Cardiac ventricle fibroblast (primary cell): ENCODE results near the gene ZBTB45. TPM values are rescaled to one million over a fixed set of nuclear protein-coding genes. Genes with fewer than 3 reads are reported as not detected.

Source experiments
- total RNA-seq: library from RNA; depleted of rRNA; stranded (reverse); fragments of >200 nt; gene quantifications from 2 replicates; pipeline ENCODE4 v1.2.3, GENCODE V29; 2015

Gene ZBTB45
- total RNA-seq, result 5.9 and 9.4 TPM in 2 replicates

GRCh38 chr19:58519355-58520256 lies at the start of gene ZBTB45:
TSS of gene ZBTB45 (minus strand) at chr19:58519810. CDS start at chr19:58517673, 2,137 bp downstream.

GRCh38 chr19:58558066-58558622 lies 38.5 kb upstream of the ZBTB45 start, which contains the start of gene UBE2M:
TSS of gene UBE2M (minus strand) at chr19:58558611. CDS start at chr19:58558381, 230 bp downstream.

GRCh38 chr19:58554494-58555368 lies 35.1 kb upstream of the ZBTB45 start, which contains the start of gene CHMP2A:
TSS of gene CHMP2A (minus strand) at chr19:58555105. CDS start at chr19:58554212, 893 bp downstream.

GRCh38 chr19:58543826-58544590 lies 24.4 kb upstream of the ZBTB45 start, which contains the start of gene TRIM28:
TSS of gene TRIM28 (plus strand) at chr19:58544064. CDS start at chr19:58544758, 694 bp downstream.

GRCh38 chr19:58511353-58512208 lies 8.0 kb downstream of the ZBTB45 start, which contains the start of gene SLC27A5:
TSS of gene SLC27A5 (minus strand) at chr19:58511992. CDS start at chr19:58511955, 37 bp downstream.

GRCh38 chr19:58475714-58476497 lies 43.7 kb downstream of the ZBTB45 start, which contains the start of gene ZNF446:
TSS of gene ZNF446 (plus strand) at chr19:58476352. CDS start at chr19:58477219, 867 bp downstream.

GRCh38 chr19:58466760-58467589 lies 52.6 kb downstream of the ZBTB45 start, which contains the start of gene ZNF324:
TSS of gene ZNF324 (plus strand) at chr19:58467080. CDS start at chr19:58469186, 2,106 bp downstream.

Other genes starting within 250 kb of the ZBTB45 start
- gene ZNF8, start 240.9 kb downstream of the ZBTB45 start, total RNA-seq, result 6.2 and 6.9 TPM in 2 replicates
- gene ERVK3-1, start 214.4 kb downstream of the ZBTB45 start, total RNA-seq, result 21.8 and 35.2 TPM in 2 replicates
- gene ZSCAN22, start 192.8 kb downstream of the ZBTB45 start, total RNA-seq, result 2.4 and 2.8 TPM in 2 replicates
- gene A1BG, start 166.3 kb downstream of the ZBTB45 start, total RNA-seq, result 24.8 and 61.8 TPM in 2 replicates
- 0.12 and 0.29 TPM in 2 replicates for gene ZNF497, start 157.1 kb downstream of the ZBTB45 start, total RNA-seq
- gene ZNF837, start 138.8 kb downstream of the ZBTB45 start, total RNA-seq, result 3.8 and 4.8 TPM in 2 replicates
- 1,797 and 1,853 TPM in 2 replicates for gene RPS5, start 132.5 kb downstream of the ZBTB45 start, total RNA-seq
- gene RNF225, start 124.2 kb downstream of the ZBTB45 start, total RNA-seq, result not detected in 2 replicates
- 12.7 and 16.5 TPM in 2 replicates for gene ZNF584, start 111.2 kb downstream of the ZBTB45 start, total RNA-seq
- 6.4 and 7.1 TPM in 2 replicates for gene ZNF132, start 79.7 kb downstream of the ZBTB45 start, total RNA-seq
- gene ZNF324B, start 68.2 kb downstream of the ZBTB45 start, total RNA-seq, result 7.5 and 7.6 TPM in 2 replicates
- gene ZNF324, start 52.7 kb downstream of the ZBTB45 start, total RNA-seq, result 10.7 and 12.1 TPM in 2 replicates
- 12.8 and 16.3 TPM in 2 replicates for gene ZNF446, start 43.5 kb downstream of the ZBTB45 start, total RNA-seq
- gene SLC27A5, start 7.8 kb downstream of the ZBTB45 start, total RNA-seq, result 4.8 and 5.5 TPM in 2 replicates
- gene TRIM28, start 24.3 kb upstream of the ZBTB45 start, total RNA-seq, result 204 and 211 TPM in 2 replicates
- 133 and 136 TPM in 2 replicates for gene CHMP2A, start 35.3 kb upstream of the ZBTB45 start, total RNA-seq
- gene UBE2M, start 38.8 kb upstream of the ZBTB45 start, total RNA-seq, result 21.6 and 30.4 TPM in 2 replicates
- 7.4 and 13.3 TPM in 2 replicates for gene MZF1, start 53.5 kb upstream of the ZBTB45 start, total RNA-seq